Astrocyte (in vitro differentiated cells and primary cell): ENCODE results near the gene CCND1. TPM values are rescaled to one million over a fixed set of nuclear protein-coding genes. Genes with fewer than 3 reads are reported as not detected.

Source experiments
- DNase-seq: peaks from one replicate; pipeline ENCODE4 v3.0.0-alpha.2; 2010; ENCODE audit warnings: low read depth
- FAIRE-seq: peaks from 2 replicates; lab custom pipeline; 2011; peaks lifted over from hg19 to GRCh38; lab: Jason Lieb, UNC
- H2AFZ ChIP-seq: 2 replicates; pipeline ENCODE4 v1.6.0; 2012; ENCODE audit warnings: low read depth, low read length, inconsistent platforms
- H3K27ac ChIP-seq: 2 replicates; pipeline ENCODE4 v1.5.1; 2011; ENCODE audit warnings: low read depth, low read length, inconsistent platforms
- H3K27me3 ChIP-seq: 2 replicates; pipeline ENCODE4 v1.6.0; 2011; ENCODE audit warnings: low read length, inconsistent platforms; ENCODE audit not compliant: insufficient read depth
- H3K36me3 ChIP-seq: 2 replicates; pipeline ENCODE4 v1.5.1; 2011; ENCODE audit warnings: low read length, inconsistent platforms; ENCODE audit not compliant: insufficient read depth
- H3K4me1 ChIP-seq: 2 replicates; pipeline ENCODE4 v1.5.1; 2011; ENCODE audit warnings: low read length, inconsistent platforms; ENCODE audit not compliant: insufficient read depth
- H3K4me2 ChIP-seq: 2 replicates; pipeline ENCODE4 v1.6.0; 2012; ENCODE audit warnings: low read length, inconsistent platforms
- H3K4me3 ChIP-seq: 2 replicates; pipeline ENCODE4 v1.5.1; 2011; ENCODE audit warnings: low read depth, mild to moderate bottlenecking, low read length, inconsistent platforms; ENCODE audit not compliant: insufficient read depth
- H3K79me2 ChIP-seq: 2 replicates; pipeline ENCODE4 v1.6.0; 2012; ENCODE audit warnings: mild to moderate bottlenecking, low read length, inconsistent platforms; ENCODE audit not compliant: insufficient read depth
- H3K9ac ChIP-seq: 2 replicates; pipeline ENCODE4 v1.6.0; 2012; ENCODE audit warnings: mild to moderate bottlenecking, low read length, inconsistent platforms
- H3K9me3 ChIP-seq: 2 replicates; pipeline ENCODE4 v1.5.1; 2012; ENCODE audit warnings: low read depth, mild to moderate bottlenecking, low read length, inconsistent platforms; ENCODE audit not compliant: insufficient read depth
- H4K20me1 ChIP-seq: 2 replicates; pipeline ENCODE4 v1.6.0; 2012; ENCODE audit warnings: low read length, inconsistent platforms; ENCODE audit not compliant: insufficient read depth
- H3K27ac Mint-ChIP-seq: one replicate; pipeline ENCODE4 v1.8.0; 2021; ENCODE audit warnings: mild to moderate bottlenecking, mixed read lengths; ENCODE audit not compliant: unreplicated experiment
- H3K27me3 Mint-ChIP-seq: one replicate; pipeline ENCODE4 v1.8.0; 2021; ENCODE audit warnings: low read depth, mixed read lengths; ENCODE audit not compliant: unreplicated experiment
- H3K36me3 Mint-ChIP-seq: one replicate; pipeline ENCODE4 v1.8.0; 2021; ENCODE audit warnings: low read depth, mixed read lengths; ENCODE audit not compliant: unreplicated experiment
- H3K4me1 Mint-ChIP-seq: one replicate; pipeline ENCODE4 v1.8.0; 2021; ENCODE audit warnings: low read depth, mixed read lengths; ENCODE audit not compliant: unreplicated experiment
- H3K4me3 Mint-ChIP-seq: one replicate; pipeline ENCODE4 v1.8.0; 2021; ENCODE audit warnings: mild to moderate bottlenecking, moderate library complexity, mixed read lengths; ENCODE audit not compliant: unreplicated experiment
- H3K9me3 Mint-ChIP-seq: one replicate; pipeline ENCODE4 v1.8.0; 2021; ENCODE audit warnings: mild to moderate bottlenecking, mixed read lengths; ENCODE audit not compliant: unreplicated experiment
- CTCF ChIP-seq: IDR thresholded peaks from 2 replicates; pipeline ENCODE4 v1.5.1; 2011; ENCODE audit warnings: low read depth, mild to moderate bottlenecking, inconsistent platforms, low read length, moderate library complexity; ENCODE audit not compliant: insufficient read depth
- EZH2 ChIP-seq: IDR thresholded peaks from 2 replicates; pipeline ENCODE4 v1.6.1; 2012; ENCODE audit warnings: mild to moderate bottlenecking, low read length, inconsistent platforms; ENCODE audit not compliant: insufficient read depth
- total RNA-seq: library from RNA; stranded (reverse); gene quantifications from 2 replicates; pipeline ENCODE4 v1.2.1, GENCODE V29; 2021

The CCND1 gene
- total RNA-seq, 1 donor from 2014 or later = 482 TPM

GRCh38 chr11:69670158-69670845, 29.3 kb downstream of the CCND1 start:
- Mint-ChIP-seq H3K27me3 (no peaks in the 10 kb centered on the region), H3K4me3 (peak overlapping the region; percentile 64), H3K9me3 (no peaks in the 10 kb centered on the region), H3K36me3 (peaks cover 15% of the 10 kb centered on the region), H3K4me1 (peaks cover 13% of the 10 kb centered on the region), H3K27ac (no peak overlapping the region)
- DNase-seq = peak; percentile 56
- Histone ChIP-seq H4K20me1 (peaks cover 56% of the 10 kb centered on the region), H3K9ac (peak overlapping the region; percentile 47), H3K4me3 (no peak overlapping the region), H2AFZ (no peak overlapping the region), H3K9me3 (no peaks in the 10 kb centered on the region), H3K79me2 (peaks cover 37% of the 10 kb centered on the region), H3K36me3 (peaks cover 29% of the 10 kb centered on the region), H3K27me3 (no peaks in the 10 kb centered on the region), H3K27ac (no peak overlapping the region), H3K4me2 (peak overlapping the region; percentile 35), H3K4me1 (peaks cover 14% of the 10 kb centered on the region)
- peak; percentile 66 for FAIRE-seq
- TF ChIP-seq EZH2 (no peak), CTCF (peak; percentile 93)

GRCh38 chr11:69671734-69672465, 30.9 kb downstream of the CCND1 start:
- Histone ChIP-seq H3K4me2 (no peak overlapping the region), H3K27me3 (no peaks in the 10 kb centered on the region), H2AFZ (no peak overlapping the region), H3K27ac (no peak overlapping the region), H3K9ac (no peak overlapping the region), H3K36me3 (peaks cover 29% of the 10 kb centered on the region), H3K4me1 (peaks cover 14% of the 10 kb centered on the region), H3K9me3 (no peaks in the 10 kb centered on the region), H3K79me2 (peaks cover 37% of the 10 kb centered on the region), H4K20me1 (peaks cover 56% of the 10 kb centered on the region), H3K4me3 (no peak overlapping the region)
- Mint-ChIP-seq H3K4me3 (no peak overlapping the region), H3K9me3 (no peaks in the 10 kb centered on the region), H3K27me3 (no peaks in the 10 kb centered on the region), H3K27ac (no peak overlapping the region), H3K4me1 (peaks cover 13% of the 10 kb centered on the region), H3K36me3 (peaks cover 12% of the 10 kb centered on the region)
- no peak for FAIRE-seq
- DNase-seq = no peak
- TF ChIP-seq EZH2 (no peak), CTCF (no peak)
